K562 (cell line): ENCODE results near the gene CATSPER1. TPM values are rescaled to one million over a fixed set of nuclear protein-coding genes. Genes with fewer than 3 reads are reported as not detected.
A peak's percentile ranks its signal among the peaks of the same experiment; 100 is the strongest.

Source experiments
- ATAC-seq: fragments of 200-7000 bp; cut with Tn5 transposase; 3 replicates; pipeline ENCODE4 v1.9.1; 2020; ENCODE audit warnings: moderate library complexity
- Bru-seq: library from RNA; stranded (reverse); fragments of 400-500 nt; gene quantifications from one replicate; lab custom pipeline; 2021; lab: Mats Ljungman, UMichigan
- BruChase-seq, 2 experiments: library from RNA; stranded (reverse); fragments of 400-500 nt; gene quantifications; one replicate each; lab custom pipeline; 2021; lab: Mats Ljungman, UMichigan
- BruUV-seq: library from RNA; stranded (reverse); fragments of 400-500 nt; replicated peaks from 2 replicates; lab custom pipeline; 2021; lab: Mats Ljungman, UMichigan
- CTCF ChIA-PET: fragments of 300-600 bp; formaldehyde crosslinking; extraction: SDS; loops from one replicate; lab custom pipeline; 2021; ENCODE audit warnings: low intra/inter-chr PET ratio; lab: Yijun Ruan, JAX
- POLR2A ChIA-PET: fragments of 300-600, 350-650 bp; sonication (Branson Sonifier 250); formaldehyde crosslinking; extraction: SDS; loops from one replicate; lab custom pipeline; 2021; ENCODE audit warnings: antibody characterized with exemption, inconsistent platforms; lab: Yijun Ruan, JAX
- DNase-seq, 4 experiments: peaks; one replicate each; pipeline versions ENCODE4 v3.0.0 to v3.0.0-alpha.2; 2011 to 2018; ENCODE audit warnings: low spot score in 3 of 4, mixed read lengths in 3 of 4; ENCODE audit errors: extremely low read depth in 1 of 4
- FAIRE-seq: peaks from 2 replicates; lab custom pipeline; 2011; peaks lifted over from hg19 to GRCh38; lab: Jason Lieb, UNC
- H2AFZ ChIP-seq: 2 replicates; pipeline ENCODE4 v1.6.0; 2011; ENCODE audit warnings: low read depth, low read length, control low read depth, inconsistent platforms
- H3K27ac ChIP-seq: fragments of 200-600 bp; 3 replicates; pipeline ENCODE4 v1.8.0; 2011; ENCODE audit warnings: low read depth, mild to moderate bottlenecking, control low read depth, inconsistent platforms, low read length, moderate library complexity, mixed read lengths; ENCODE audit errors: extremely low read depth
- H3K27me3 ChIP-seq, 2 experiments: fragments of 300-600 bp in 1 of 2; 2 replicates in 1 of 2; 3 replicates in 1 of 2; pipeline versions ENCODE4 v1.6.0 to v1.8.0; 2011; ENCODE audit warnings: inconsistent platforms in 2 of 2, low read length in 2 of 2, mild to moderate bottlenecking in 1 of 2, mixed read lengths in 1 of 2, moderate library complexity in 1 of 2; ENCODE audit not compliant: control insufficient read depth in 2 of 2, insufficient read depth in 2 of 2
- H3K36me3 ChIP-seq: fragments of 300-600 bp; 3 replicates; pipeline ENCODE4 v1.8.0; 2011; ENCODE audit warnings: mild to moderate bottlenecking, low read length, inconsistent platforms; ENCODE audit not compliant: control insufficient read depth, insufficient read depth
- H3K4me1 ChIP-seq, 2 experiments: fragments of 200-600 bp in 1 of 2; replicated peaks in 1 of 2; 2 replicates in 1 of 2; 3 replicates in 1 of 2; pipeline versions ENCODE4 v1.5.1 to v1.8.0; 2011; ENCODE audit warnings: inconsistent platforms in 2 of 2, low read length in 2 of 2, mild to moderate bottlenecking in 1 of 2, mixed read lengths in 1 of 2, moderate library complexity in 1 of 2; ENCODE audit not compliant: control insufficient read depth in 2 of 2, insufficient read depth in 2 of 2
- H3K4me2 ChIP-seq: 2 replicates; pipeline ENCODE4 v1.6.1; 2011; ENCODE audit warnings: low read length, control low read depth, inconsistent platforms, mixed read lengths; ENCODE audit not compliant: insufficient read depth
- H3K4me3 ChIP-seq: fragments of 200-600 bp; sonication (generic), shearing (Covaris generic); 2 replicates; pipeline ENCODE4 v1.5.1; 2016; ENCODE audit warnings: control low read depth, inconsistent platforms
- H3K79me2 ChIP-seq: fragments of 200-600 bp; 3 replicates; pipeline ENCODE4 v1.8.0; 2011; ENCODE audit warnings: low read length, inconsistent platforms; ENCODE audit not compliant: control insufficient read depth, insufficient read depth
- H3K9ac ChIP-seq, 2 experiments: 2 replicates each; pipeline versions ENCODE4 v1.6.0 to v1.6.1; 2011; ENCODE audit warnings: low read depth in 2 of 2, low read length in 2 of 2, control low read depth in 1 of 2, inconsistent platforms in 1 of 2, mild to moderate bottlenecking in 1 of 2, mixed read lengths in 1 of 2; ENCODE audit not compliant: insufficient read depth in 1 of 2
- H3K9me1 ChIP-seq: one replicate; pipeline ENCODE4 v1.6.0; 2011; ENCODE audit warnings: inconsistent platforms, mild to moderate bottlenecking, low read length, moderate library complexity; ENCODE audit not compliant: control insufficient read depth, insufficient read depth
- H3K9me3 ChIP-seq: replicated peaks from 2 replicates; pipeline ENCODE4 v1.5.1; 2011; ENCODE audit warnings: low read depth, low read length, inconsistent platforms; ENCODE audit not compliant: control insufficient read depth, insufficient read depth
- H4K20me1 ChIP-seq: replicated peaks from 2 replicates; pipeline ENCODE4 v1.6.1; 2011; ENCODE audit warnings: low read length, inconsistent platforms, mixed read lengths; ENCODE audit not compliant: control insufficient read depth, insufficient read depth
- NELFE ChIP-seq: IDR thresholded peaks from 2 replicates; pipeline ENCODE4 v1.6.1; 2011; ENCODE audit warnings: mild to moderate bottlenecking; ENCODE audit not compliant: insufficient read depth, insufficient read length
- WGBS: fragments of 100-300 bp; shearing (Covaris generic); methylation state at CpG from one replicate; pipeline ENCODE4 v1.1.6; 2016; ENCODE audit warnings: low coverage, mixed read lengths; ENCODE audit not compliant: insufficient coverage; ENCODE audit errors: missing lambda C conversion rate; 5-methylcytosine and 5-hydroxymethylcytosine counted together
- in situ Hi-C: fragments of 300-500 bp; cut with MboI; formaldehyde crosslinking; loops from 4 replicates; pipeline ENCODE4 v1.15.0; 2018; ENCODE audit warnings: inconsistent platforms, mixed read lengths
- intact Hi-C: fragments of 100-400 bp; cut with micrococcal nuclease; formaldehyde crosslinking; loops from 2 replicates; pipeline ENCODE4 v1.14.2; 2022
- long read RNA-seq, 3 experiments: library from polyadenylated mRNA in 2 of 3; library from RNA in 1 of 3; unstranded in 2 of 3; stranded (forward) in 1 of 3; transcript quantifications; one replicate each; pipeline ENCODE4 v2.0.0, GENCODE V29; 2019 to 2022
- polyA minus RNA-seq, 3 experiments: library from RNA; depleted of rRNA, polyadenylated mRNA; stranded (reverse); fragments of >200 nt; gene quantifications; 2 replicates each; pipeline ENCODE4 v1.2.3, GENCODE V29; 2011
- polyA plus RNA-seq, 8 experiments: library from polyadenylated mRNA; depleted of rRNA in 4 of 8; stranded (reverse) in 5 of 8; unstranded in 3 of 8; fragments of >200 nt; fragmentation: Nextera tagmentation in 2 of 8; fragmentation: Illumina TruSeq in 1 of 8; extraction: Ambion mirVana in 2 of 8; extraction: Trizol in 1 of 8; gene quantifications; 2 replicates each; pipeline versions ENCODE4 v1.2.1 to v1.2.3, GENCODE V29; 2011 to 2014; ENCODE audit warnings: inconsistent platforms in 1 of 8, missing spikeins in 1 of 8
- total RNA-seq, 7 experiments: library from RNA; depleted of rRNA in 6 of 7; stranded (reverse); fragments of >200 nt in 6 of 7; fragmentation: Illumina TruSeq in 2 of 7; extraction: Trizol in 2 of 7; gene quantifications; 2 replicates each; pipeline versions ENCODE4 v1.2.1 to v1.2.3, GENCODE V29; 2011 to 2021; ENCODE audit warnings: low replicate concordance in 1 of 7
- TF ChIP-seq, protein P1 (sequence below): fragments of 250-450 bp; sonication (Bioruptor Pico); IDR thresholded peaks from 2 replicates; pipeline ENCODE4 v1.9.0; 2021; ENCODE audit warnings: mild to moderate bottlenecking, inconsistent platforms
- TF ChIP-seq, protein P2 (sequence below): fragments of 250-450 bp; sonication (Bioruptor Pico); IDR thresholded peaks from 2 replicates; pipeline ENCODE4 v1.5.0; 2022; ENCODE audit warnings: mild to moderate bottlenecking

CATSPER1 gene
- total RNA-seq (2011; cell fraction: chromatin; rRNA removed; ENCODE audit: low replicate concordance), result 0.60 and 2.4 TPM in 2 replicates
- 0.39 and 3.2 TPM in 2 replicates for total RNA-seq (2011; cell fraction: nucleolus; rRNA removed)
- total RNA-seq (2011; cell fraction: nucleoplasm; rRNA removed), result 0.95 and 1.5 TPM in 2 replicates
- total RNA-seq (2014; rRNA removed), result 0.04 and 0.32 TPM in 2 replicates
- 0.13 and 0.47 TPM in 2 replicates for total RNA-seq (2014; rRNA removed; fragmentation: Illumina TruSeq; extraction: Trizol)
- total RNA-seq (2015; rRNA removed; fragmentation: Illumina TruSeq; extraction: Trizol), result 0.45 and 0.47 TPM in 2 replicates
- 0.56 and 1.1 TPM in 2 replicates for total RNA-seq (2021)
- polyA plus RNA-seq (2011; rRNA removed), result 1.4 and 3.3 TPM in 2 replicates
- 0.84 and 3.5 TPM in 2 replicates for polyA plus RNA-seq (2011; cell fraction: cytosol; rRNA removed)
- polyA plus RNA-seq (2011; cell fraction: nucleus; rRNA removed), result 0.46 and 1.6 TPM in 2 replicates
- 2.2 and 2.5 TPM in 2 replicates for polyA plus RNA-seq (2012)
- polyA plus RNA-seq (2014; fragmentation: Illumina TruSeq; extraction: Trizol), result 0.21 and 0.46 TPM in 2 replicates
- 1 to 10 TPM in 1 of 2 experiments, under 1 TPM in 1; 0.76 to 1.5 TPM for polyA plus RNA-seq (2014; fragmentation: Nextera tagmentation; extraction: Ambion mirVana)
- polyA plus RNA-seq (2014; rRNA removed), result 0.85 and 1.1 TPM in 2 replicates
- 0.09 and 0.81 TPM in 2 replicates for polyA minus RNA-seq (2011; rRNA and poly(A)+ RNA removed)
- 0.86 TPM in 1 of 2 replicates, not detected in the other for polyA minus RNA-seq (2011; cell fraction: cytosol; rRNA and poly(A)+ RNA removed)
- polyA minus RNA-seq (2011; cell fraction: nucleus; rRNA and poly(A)+ RNA removed), result 0.40 and 0.44 TPM in 2 replicates
- Bru-seq, nascent RNA, result percentile 24 among the genes with signal in this experiment
- BruChase-seq, experiment 1, labeled RNA remaining after a 2-hour chase, result percentile 13 among the genes with signal in this experiment
- percentile 9 among the genes with signal in this experiment for BruChase-seq, experiment 2, labeled RNA remaining after a 6-hour chase
- long read RNA-seq, experiment 1, result 0 reads
- long read RNA-seq, experiment 2, partial matches to known transcripts, result 1 of 1 reads
- long read RNA-seq, experiment 2, other reads (novel, unspliced or antisense), result 0 of 1 reads
- long read RNA-seq, experiment 3, result 0 reads

DNA sequence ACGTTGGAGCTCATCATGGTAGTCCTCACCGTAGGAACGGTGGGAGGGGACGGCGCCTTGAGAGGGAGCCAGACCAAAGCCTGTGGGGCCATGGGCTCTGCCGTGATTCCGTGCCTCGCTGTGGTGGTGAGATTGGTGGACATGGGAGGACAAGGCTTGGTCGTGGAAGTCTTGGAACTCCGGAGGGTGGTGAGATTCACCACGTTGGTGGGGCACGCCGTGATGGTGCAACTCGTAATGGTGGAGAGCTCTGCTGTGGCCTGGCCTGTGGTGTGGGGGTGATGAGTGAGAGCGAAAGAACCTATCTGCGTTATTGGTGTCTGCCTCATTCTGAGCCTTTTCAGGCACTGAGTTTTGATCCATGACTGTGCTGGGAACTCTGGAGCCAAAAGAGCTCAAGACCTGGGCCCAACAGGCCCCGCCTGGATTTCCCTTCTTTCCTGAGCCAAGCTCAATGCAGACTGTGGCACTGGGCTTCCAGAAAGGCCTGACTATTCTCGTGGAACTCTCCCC lies at the start of gene CATSPER1:
TSS of gene CATSPER1 (minus strand) at position 463 of the 513 bp plus-strand sequence. CDS start at position 363, 100 bp downstream.
- no peak for FAIRE-seq
- in situ Hi-C loops, result no loop called here
- CTCF ChIA-PET, result no interaction called here

More for the DNA sequence above, at the start of gene CATSPER1:
- Histone ChIP-seq H3K27me3 (no peaks in the 10 kb centered on the region), H3K27ac (no peak within 1 kb of the TSS), H3K36me3 (no peaks in the 10 kb centered on the region), H3K4me2 (no peak within 1 kb of the TSS), H2AFZ (no peak within 1 kb of the TSS), H3K9ac (peak within 1 kb of the TSS in 1 of 2 experiments; percentile 50; a peak in 1 of 4 replicates), H3K4me1 (peaks cover 5 to 31% of the 10 kb centered on the region in 2 experiments; a peak in 4 of 5 replicates), H3K9me1 (no peaks in the 10 kb centered on the region), H3K79me2 (no peaks in the 10 kb centered on the region), H4K20me1 (no peaks in the 10 kb centered on the region), H3K4me3 (no peak within 1 kb of the TSS), H3K9me3 (no peaks in the 10 kb centered on the region)
- intact Hi-C loops, result no loop called here
- ATAC-seq, result no peak
- POLR2A ChIA-PET, result interaction anchor here (0.6 to 1.4 kb wide), 6 partner anchors 11 to 1351 kb away, joined by 3 to 4 read pairs (median 3); partner anchors contain the start of gene SF3B2
- TF ChIP-seq, protein P1, sequence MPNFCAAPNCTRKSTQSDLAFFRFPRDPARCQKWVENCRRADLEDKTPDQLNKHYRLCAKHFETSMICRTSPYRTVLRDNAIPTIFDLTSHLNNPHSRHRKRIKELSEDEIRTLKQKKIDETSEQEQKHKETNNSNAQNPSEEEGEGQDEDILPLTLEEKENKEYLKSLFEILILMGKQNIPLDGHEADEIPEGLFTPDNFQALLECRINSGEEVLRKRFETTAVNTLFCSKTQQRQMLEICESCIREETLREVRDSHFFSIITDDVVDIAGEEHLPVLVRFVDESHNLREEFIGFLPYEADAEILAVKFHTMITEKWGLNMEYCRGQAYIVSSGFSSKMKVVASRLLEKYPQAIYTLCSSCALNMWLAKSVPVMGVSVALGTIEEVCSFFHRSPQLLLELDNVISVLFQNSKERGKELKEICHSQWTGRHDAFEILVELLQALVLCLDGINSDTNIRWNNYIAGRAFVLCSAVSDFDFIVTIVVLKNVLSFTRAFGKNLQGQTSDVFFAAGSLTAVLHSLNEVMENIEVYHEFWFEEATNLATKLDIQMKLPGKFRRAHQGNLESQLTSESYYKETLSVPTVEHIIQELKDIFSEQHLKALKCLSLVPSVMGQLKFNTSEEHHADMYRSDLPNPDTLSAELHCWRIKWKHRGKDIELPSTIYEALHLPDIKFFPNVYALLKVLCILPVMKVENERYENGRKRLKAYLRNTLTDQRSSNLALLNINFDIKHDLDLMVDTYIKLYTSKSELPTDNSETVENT (CRISPR knock-in tag), result no peak
- no peak for TF ChIP-seq NELFE
- TF ChIP-seq, protein P2, sequence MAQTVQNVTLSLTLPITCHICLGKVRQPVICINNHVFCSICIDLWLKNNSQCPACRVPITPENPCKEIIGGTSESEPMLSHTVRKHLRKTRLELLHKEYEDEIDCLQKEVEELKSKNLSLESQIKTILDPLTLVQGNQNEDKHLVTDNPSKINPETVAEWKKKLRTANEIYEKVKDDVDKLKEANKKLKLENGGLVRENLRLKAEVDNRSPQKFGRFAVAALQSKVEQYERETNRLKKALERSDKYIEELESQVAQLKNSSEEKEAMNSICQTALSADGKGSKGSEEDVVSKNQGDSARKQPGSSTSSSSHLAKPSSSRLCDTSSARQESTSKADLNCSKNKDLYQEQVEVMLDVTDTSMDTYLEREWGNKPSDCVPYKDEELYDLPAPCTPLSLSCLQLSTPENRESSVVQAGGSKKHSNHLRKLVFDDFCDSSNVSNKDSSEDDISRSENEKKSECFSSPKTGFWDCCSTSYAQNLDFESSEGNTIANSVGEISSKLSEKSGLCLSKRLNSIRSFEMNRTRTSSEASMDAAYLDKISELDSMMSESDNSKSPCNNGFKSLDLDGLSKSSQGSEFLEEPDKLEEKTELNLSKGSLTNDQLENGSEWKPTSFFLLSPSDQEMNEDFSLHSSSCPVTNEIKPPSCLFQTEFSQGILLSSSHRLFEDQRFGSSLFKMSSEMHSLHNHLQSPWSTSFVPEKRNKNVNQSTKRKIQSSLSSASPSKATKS, result no peak
- no TSS peak for BruUV-seq
- no peak for DNase-seq
- 62% methylated on average over 18 of the region's 18 CpGs for WGBS
